Body of pancreas (tissue), 4 donors: ENCODE results near the gene SGO2. TPM values are rescaled to one million over a fixed set of nuclear protein-coding genes. Genes with fewer than 3 reads are reported as not detected.
A peak's percentile ranks its signal among the peaks of the same experiment; 100 is the strongest.

ENCODE experiments used
- ATAC-seq: fragments of 150-250 bp; one replicate; pipeline ENCODE4 v1.9.1; 2016
- DNase-seq, 4 donors: peaks; one replicate each; pipeline ENCODE4 v3.0.0-alpha.2; 2019
- H3K27ac ChIP-seq, 4 donors: fragments of 200-600 bp; sonication (generic); 1 replicate in 3 of 4; 2 replicates in 1 of 4; pipeline versions ENCODE4 v1.5.1 to v1.6.1; 2016 to 2019; ENCODE audit warnings: mild to moderate bottlenecking in 1 of 4, mixed read lengths in 1 of 4, moderate library complexity in 1 of 4
- H3K27me3 ChIP-seq, 2 donors: fragments of 200-600 bp; sonication (generic); one replicate each; pipeline ENCODE4 v1.6.0; 2016; ENCODE audit warnings: mild to moderate bottlenecking in 1 of 2
- H3K36me3 ChIP-seq, 2 donors: fragments of 200-600 bp; sonication (generic); replicated peaks in 1 of 2; 2 replicates each; pipeline ENCODE4 v1.5.1; 2016; ENCODE audit warnings: low read depth in 2 of 2; ENCODE audit not compliant: insufficient read depth in 1 of 2
- H3K4me1 ChIP-seq: fragments of 200-600 bp; sonication (generic); one replicate; pipeline ENCODE4 v1.6.0; 2016
- H3K4me3 ChIP-seq, 2 donors: fragments of 200-600 bp; sonication (generic); 1 replicate in 1 of 2; 2 replicates in 1 of 2; pipeline ENCODE4 v1.5.1; 2016 to 2019
- H3K9me3 ChIP-seq, 3 donors: fragments of 200-600 bp; sonication (generic); 1 replicate in 2 of 3; 2 replicates in 1 of 3; pipeline ENCODE4 v1.5.1; 2016
- CTCF ChIP-seq, 7 experiments: fragments of 450-650 bp in 4 of 7; fragments of 200-600 bp in 3 of 7; sonication (generic) in 3 of 7; IDR thresholded peaks; one replicate each; pipeline ENCODE4 v1.5.1; 2016 to 2019; ENCODE audit warnings: antibody characterized with exemption in 7 of 7
- POLR2A ChIP-seq, 3 donors: fragments of 450-650 bp; IDR thresholded peaks; one replicate each; pipeline ENCODE4 v1.6.1; 2016; ENCODE audit warnings: antibody characterized with exemption in 3 of 3, mild to moderate bottlenecking in 2 of 3
- WGBS, 2 donors: methylation state at CpG; one replicate each; pipeline ENCODE4 v1.1.5; 2017; 5-methylcytosine and 5-hydroxymethylcytosine counted together
- intact Hi-C: fragments of 100-400 bp; cut with DNase I; formaldehyde crosslinking; loops from one replicate; pipeline ENCODE4 v1.15.1; 2023
- total RNA-seq, 2 donors: library from RNA; depleted of rRNA; stranded (reverse); fragments of >200 nt; gene quantifications; one replicate each; pipeline ENCODE4 v1.1.0, GENCODE V29; 2016

The SGO2 gene
- total RNA-seq, 2 donors from 2014 or later: 1.6 to 2.3 TPM

GRCh38 chr2:200515155-200515554 lies 10.9 kb upstream of the SGO2 start:
- no peak for TF ChIP-seq POLR2A (IDR thresholded peaks at IDR 0.05)
- no peak for TF ChIP-seq CTCF (IDR thresholded peaks at IDR 0.05)
- ATAC-seq (no peak), DNase-seq (no peak)
- Histone ChIP-seq H3K27me3 (no peaks in the 10 kb centered on the region), H3K9me3 (no peaks in the 10 kb centered on the region), H3K4me3 (no peak overlapping the region), H3K27ac (no peak overlapping the region), H3K4me1 (peaks cover 7% of the 10 kb centered on the region), H3K36me3 (no peaks in the 10 kb centered on the region)
- intact Hi-C loops: no loop called here
- 4 to 15% methylated on average over 1 of the region's 1 CpG for WGBS, 2 donors

- DNase-seq (no peak), ATAC-seq (no peak)
- no peaks in the 10 kb centered on the region for H3K27me3 ChIP-seq
- 73 to 81% methylated on average over 2 to 3 of the region's 3 CpGs for WGBS, 2 donors
- TF ChIP-seq CTCF (IDR thresholded peaks at IDR 0.05) (no peak), POLR2A (IDR thresholded peaks at IDR 0.05) (no peak)
- intact Hi-C loops: no loop called here
- H3K36me3 ChIP-seq: no peaks in the 10 kb centered on the region
- H3K4me1 ChIP-seq: peaks cover 7% of the 10 kb centered on the region
- no peaks in the 10 kb centered on the region for H3K9me3 ChIP-seq
- H3K4me3 ChIP-seq: no peak overlapping the region
- no peak overlapping the region for H3K27ac ChIP-seq
These were observed 2.8 kb upstream of the SGO2 start for GRCh38 chr2:200523158-200523557.

GRCh38 chr2:200523604-200524003 lies 2.4 kb upstream of the SGO2 start:
- intact Hi-C loops: no loop called here
- Histone ChIP-seq H3K4me3 (no peak overlapping the region), H3K27me3 (no peaks in the 10 kb centered on the region), H3K4me1 (peaks cover 7% of the 10 kb centered on the region), H3K27ac (no peak overlapping the region), H3K36me3 (no peaks in the 10 kb centered on the region), H3K9me3 (no peaks in the 10 kb centered on the region)
- TF ChIP-seq CTCF (IDR thresholded peaks at IDR 0.05) (no peak), POLR2A (IDR thresholded peaks at IDR 0.05) (no peak)
- 34 to 69% methylated on average over 2 of the region's 2 CpGs for WGBS, 2 donors
- no peak for DNase-seq
- no peak for ATAC-seq

GRCh38 chr2:200525066-200525465 lies 941 bp upstream of the SGO2 start:
- Histone ChIP-seq H3K4me1 (peaks cover 7% of the 10 kb centered on the region), H3K4me3 (no peak overlapping the region), H3K36me3 (no peaks in the 10 kb centered on the region), H3K9me3 (no peaks in the 10 kb centered on the region), H3K27me3 (no peaks in the 10 kb centered on the region), H3K27ac (no peak overlapping the region)
- TF ChIP-seq POLR2A (IDR thresholded peaks at IDR 0.05) (no peak), CTCF (IDR thresholded peaks at IDR 0.05) (no peak)
- 31 to 32% methylated on average over 2 of the region's 2 CpGs for WGBS, 2 donors
- ATAC-seq (no peak), DNase-seq (no peak)
- intact Hi-C loops: no loop called here

- H3K27me3 ChIP-seq: no peaks in the 10 kb centered on the region
- 9% methylated on average over 7 of the region's 7 CpGs for WGBS, 2 donors
- ATAC-seq (no peak), DNase-seq (no peak)
- H3K4me3 ChIP-seq: peak overlapping the region; percentile 60 to 85
- no peaks in the 10 kb centered on the region for H3K9me3 ChIP-seq
- H3K36me3 ChIP-seq: no peaks in the 10 kb centered on the region
- peaks cover 7% of the 10 kb centered on the region for H3K4me1 ChIP-seq
- TF ChIP-seq POLR2A (IDR thresholded peaks at IDR 0.05): no peak
- no peak for TF ChIP-seq CTCF (IDR thresholded peaks at IDR 0.05)
- H3K27ac ChIP-seq: peak overlapping the region in 2 of 4 donors; percentile 38 to 48
- intact Hi-C loops: no loop called here
These were observed 491 bp upstream of the SGO2 start for GRCh38 chr2:200525551-200525881.
